Subcutaneous adipose tissue (tissue), 4 donors: ENCODE measurements around the gene D2HGDH. TPM values are rescaled to one million over a fixed set of nuclear protein-coding genes. Genes with fewer than 3 reads are reported as not detected.

Source experiments
- CTCF ChIP-seq: fragments of 450-650 bp; IDR thresholded peaks from one replicate; pipeline ENCODE4 v1.5.1; 2016; ENCODE audit warnings: low read depth, mild to moderate bottlenecking, control low read depth, antibody characterized with exemption, moderate library complexity
- total RNA-seq, 4 donors: library from RNA; depleted of rRNA; stranded (reverse); fragments of >200 nt; gene quantifications; one replicate each; pipeline ENCODE4 v1.1.0, GENCODE V29; 2016

Gene D2HGDH
- total RNA-seq, 4 donors from 2014 or later = 12.1 to 44.3 (median 13.4) TPM

- TF ChIP-seq CTCF = no peak
Observed at GRCh38 chr2:241752689-241753276, 18.4 kb downstream of the D2HGDH start.

GRCh38 chr2:241753493-241753892, 19.1 kb downstream of the D2HGDH start:
- no peak for TF ChIP-seq CTCF

GRCh38 chr2:241754042-241754441, 19.6 kb downstream of the D2HGDH start:
- no peak for TF ChIP-seq CTCF

GRCh38 chr2:241755166-241755565, 20.7 kb downstream of the D2HGDH start:
- no peak for TF ChIP-seq CTCF

- TF ChIP-seq CTCF = no peak
Observed at GRCh38 chr2:241755777-241756176, 21.3 kb downstream of the D2HGDH start.

- no peak for TF ChIP-seq CTCF
Observed at GRCh38 chr2:241759067-241759807, 24.8 kb downstream of the D2HGDH start.

- no peak for TF ChIP-seq CTCF
Observed at GRCh38 chr2:241760301-241760771, 25.9 kb downstream of the D2HGDH start.
